Erythroblast (primary cell): Measurements from ENCODE around the gene EXOC3.

Experiments
- GATA1 ChIP-seq: IDR thresholded peaks from 2 replicates; pipeline ENCODE4 v1.6.1; 2011; ENCODE audit warnings: low read depth, mild to moderate bottlenecking, control low read depth, low read length, moderate library complexity
- POLR2A ChIP-seq: IDR thresholded peaks from 2 replicates; pipeline ENCODE4 v1.6.1; 2011; ENCODE audit warnings: mild to moderate bottlenecking, low read length

GRCh38 chr5:435961-436640 lies 6.9 kb upstream of the EXOC3 start:
- TF ChIP-seq POLR2A, result no peak
- TF ChIP-seq GATA1, result no peak
